Esophagus squamous epithelium (tissue), 5 donors: ENCODE data around the gene KDM5B. TPM values are rescaled to one million over a fixed set of nuclear protein-coding genes. Genes with fewer than 3 reads are reported as not detected.

Experiments
- DNase-seq: peaks from one replicate; lab custom pipeline; 2025; lab: John Stamatoyannopoulos, UW
- H3K27ac ChIP-seq, 4 donors: fragments of 200-600 bp; sonication (generic); one replicate each; pipeline ENCODE4 v1.5.1; 2016 to 2019; ENCODE audit warnings: mild to moderate bottlenecking in 1 of 4
- H3K27me3 ChIP-seq, 4 donors: fragments of 200-600 bp; sonication (generic); 1 replicate in 3 of 4; 2 replicates in 1 of 4; pipeline versions ENCODE4 v1.5.1 to v1.6.0; 2017 to 2021; ENCODE audit warnings: antibody characterized with exemption in 1 of 4
- H3K36me3 ChIP-seq, 3 donors: fragments of 200-600 bp; sonication (generic); one replicate each; pipeline ENCODE4 v1.5.1; 2016 to 2019
- H3K4me1 ChIP-seq, 3 donors: fragments of 200-600 bp; sonication (generic); one replicate each; pipeline ENCODE4 v1.5.1; 2017 to 2019
- H3K4me3 ChIP-seq, 4 donors: fragments of 200-600 bp; sonication (generic); 1 replicate in 3 of 4; 2 replicates in 1 of 4; pipeline ENCODE4 v1.5.1; 2016 to 2019; ENCODE audit warnings: mild to moderate bottlenecking in 2 of 4, moderate library complexity in 1 of 4
- H3K9me3 ChIP-seq, 3 donors: fragments of 200-600 bp; sonication (generic); one replicate each; pipeline ENCODE4 v1.5.1; 2016 to 2019
- CTCF ChIP-seq, 6 experiments: fragments of 450-650 bp in 4 of 6; fragments of 200-600 bp in 2 of 6; sonication (generic) in 2 of 6; IDR thresholded peaks; one replicate each; pipeline ENCODE4 v1.5.1; 2016 to 2019; ENCODE audit warnings: antibody characterized with exemption in 6 of 6, mild to moderate bottlenecking in 4 of 6, moderate library complexity in 4 of 6
- POLR2A ChIP-seq, 4 donors: fragments of 450-650 bp; IDR thresholded peaks; one replicate each; pipeline ENCODE4 v1.6.1; 2017; ENCODE audit warnings: antibody characterized with exemption in 4 of 4, mild to moderate bottlenecking in 4 of 4, moderate library complexity in 3 of 4
- WGBS, 2 donors: methylation state at CpG; one replicate each; pipeline ENCODE4 v1.1.5; 2018; 5-methylcytosine and 5-hydroxymethylcytosine counted together
- intact Hi-C: fragments of 100-400 bp; cut with DNase I; formaldehyde crosslinking; loops from one replicate; pipeline ENCODE4 v1.15.0; 2022
- total RNA-seq, 4 donors: library from RNA; depleted of rRNA; stranded (reverse); fragments of >200 nt; gene quantifications; one replicate each; pipeline ENCODE4 v1.1.0, GENCODE V29; 2016
- donor health status: DM: yes; HTN: yes; CAD: no.

Gene KDM5B
- total RNA-seq: 10 to 100 TPM; 41.2 to 88.9 (median 60.3) TPM

GRCh38 chr1:202807926-202808757, at the start of gene KDM5B:
KDM5B (minus strand) TSS chr1:202808421; CDS start chr1:202808305, 116 bp downstream.
- Histone ChIP-seq H3K27me3 (no peaks in the 10 kb centered on the region), H3K4me1 (peaks cover 16 to 82% (median 32%) of the 10 kb centered on the region in 3 donors), H3K9me3 (no peaks in the 10 kb centered on the region), H3K36me3 (no peaks in the 10 kb centered on the region), H3K4me3 (peak within 1 kb of the TSS; percentile 79 to 88 (median 80)), H3K27ac (peak within 1 kb of the TSS; percentile 90 to 95 (median 94))
- DNase-seq: no peak
- intact Hi-C loops: no loop called here
- TF ChIP-seq POLR2A (IDR thresholded peaks at IDR 0.05) (peak in 2 of 4 donors; percentile 80 to 83), CTCF (IDR thresholded peaks at IDR 0.05) (no peak)
- 0% methylated on average over 1 of the region's 84 CpGs for WGBS, 2 donors

- intact Hi-C loops: loop anchor here (10.0 kb wide), 1 partner anchor 102 kb away; no protein-coding TSS in a partner anchor
- no peak overlapping the region for H3K27ac ChIP-seq
Observed at GRCh38 chr1:202857136-202857610, 49.0 kb upstream of the KDM5B start.

GRCh38 chr1:202856014-202856413, 47.8 kb upstream of the KDM5B start:
- Histone ChIP-seq H3K9me3 (no peaks in the 10 kb centered on the region), H3K4me3 (no peak overlapping the region), H3K4me1 (peaks cover 0 to 39% (median 4%) of the 10 kb centered on the region in 3 donors), H3K36me3 (no peaks in the 10 kb centered on the region), H3K27ac (no peak overlapping the region), H3K27me3 (no peaks in the 10 kb centered on the region)
- intact Hi-C loops: loop anchor here (10.0 kb wide), 1 partner anchor 101 kb away; no protein-coding TSS in a partner anchor
- DNase-seq: no peak
- WGBS, 2 donors: 95 to 100% methylated on average over 2 of the region's 2 CpGs
- TF ChIP-seq CTCF (IDR thresholded peaks at IDR 0.05) (no peak), POLR2A (IDR thresholded peaks at IDR 0.05) (no peak)

More at GRCh38 chr1:202857136-202857610, 49.0 kb upstream of the KDM5B start:
- no peak overlapping the region for H3K4me3 ChIP-seq
- H3K9me3 ChIP-seq: no peaks in the 10 kb centered on the region
- H3K27me3 ChIP-seq: no peaks in the 10 kb centered on the region
- DNase-seq: no peak
- 59 to 73% methylated on average over 3 of the region's 4 CpGs for WGBS, 2 donors
- H3K36me3 ChIP-seq: no peaks in the 10 kb centered on the region
- H3K4me1 ChIP-seq: peaks cover 0 to 42% (median 8%) of the 10 kb centered on the region in 3 donors
- TF ChIP-seq POLR2A (IDR thresholded peaks at IDR 0.05): no peak
- no peak for TF ChIP-seq CTCF (IDR thresholded peaks at IDR 0.05)

GRCh38 chr1:202854787-202855186, 46.6 kb upstream of the KDM5B start:
- no peak for TF ChIP-seq CTCF (IDR thresholded peaks at IDR 0.05)
- DNase-seq: no peak

More at GRCh38 chr1:202854787-202855186, 46.6 kb upstream of the KDM5B start:
- H3K4me1 ChIP-seq: peaks cover 0 to 32% (median 4%) of the 10 kb centered on the region in 3 donors
- H3K27ac ChIP-seq: no peak overlapping the region
- intact Hi-C loops: loop anchor here (10.0 kb wide), 1 partner anchor 100 kb away; no protein-coding TSS in a partner anchor
- H3K36me3 ChIP-seq: no peaks in the 10 kb centered on the region
- 86 to 87% methylated on average over 8 of the region's 8 CpGs for WGBS, 2 donors
- H3K27me3 ChIP-seq: no peaks in the 10 kb centered on the region
- H3K4me3 ChIP-seq: no peak overlapping the region
- no peaks in the 10 kb centered on the region for H3K9me3 ChIP-seq
